NB4 (cell line): ENCODE measurements around the gene DUSP10.

Experiments used
- MYC ChIP-seq: IDR thresholded peaks from 2 replicates; pipeline ENCODE4 v1.6.1; 2011; ENCODE audit warnings: low read depth, low read length
- TF ChIP-seq, protein P1 (sequence below): IDR thresholded peaks from one replicate; pipeline ENCODE4 v1.5.1; 2012; ENCODE audit warnings: low read depth, low read length

DNA sequence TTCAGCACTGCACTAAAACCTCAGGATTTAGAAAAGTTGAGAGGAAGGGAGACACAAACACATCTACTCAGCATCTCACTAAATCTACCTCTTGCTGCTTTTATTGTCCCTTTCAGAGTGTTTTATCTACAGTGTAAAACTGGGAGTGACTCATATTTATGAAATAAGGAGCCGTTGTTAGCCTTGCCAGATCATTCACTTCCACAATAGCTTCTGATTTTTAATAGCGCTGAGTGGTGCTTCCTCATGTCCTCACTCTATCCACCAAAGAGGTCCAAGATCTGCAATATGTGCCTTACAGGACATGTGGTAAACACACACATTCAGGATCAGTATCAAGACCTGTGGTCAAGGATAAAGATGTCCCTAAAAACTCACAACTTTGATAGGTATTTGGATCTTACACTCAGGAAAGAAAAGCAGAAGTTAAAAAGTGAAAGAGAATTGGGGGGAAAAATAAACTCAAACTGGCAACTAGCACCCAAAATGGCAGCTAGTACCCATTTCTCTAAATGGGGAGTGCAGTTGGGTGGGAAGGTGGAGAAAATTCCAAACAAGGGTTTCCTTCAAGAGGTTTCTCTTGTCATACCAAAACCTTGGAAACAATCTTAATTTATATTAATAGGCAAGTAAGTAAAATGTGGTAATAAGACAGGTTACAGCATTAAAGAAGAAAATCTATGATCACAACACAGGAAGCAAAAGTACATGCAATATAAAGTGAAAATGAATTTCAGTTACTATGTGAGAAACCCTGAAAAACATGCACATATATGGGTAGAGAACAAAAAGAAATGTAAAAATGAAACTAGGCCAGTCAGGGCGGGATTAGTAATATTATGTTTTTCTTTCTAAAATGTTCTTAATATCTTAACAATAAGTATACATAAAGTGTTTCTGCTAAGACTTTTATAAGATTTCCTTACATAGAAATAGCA, 15.9 kb downstream of the DUSP10 start:
- no peak for TF ChIP-seq MYC
- TF ChIP-seq, protein P1, sequence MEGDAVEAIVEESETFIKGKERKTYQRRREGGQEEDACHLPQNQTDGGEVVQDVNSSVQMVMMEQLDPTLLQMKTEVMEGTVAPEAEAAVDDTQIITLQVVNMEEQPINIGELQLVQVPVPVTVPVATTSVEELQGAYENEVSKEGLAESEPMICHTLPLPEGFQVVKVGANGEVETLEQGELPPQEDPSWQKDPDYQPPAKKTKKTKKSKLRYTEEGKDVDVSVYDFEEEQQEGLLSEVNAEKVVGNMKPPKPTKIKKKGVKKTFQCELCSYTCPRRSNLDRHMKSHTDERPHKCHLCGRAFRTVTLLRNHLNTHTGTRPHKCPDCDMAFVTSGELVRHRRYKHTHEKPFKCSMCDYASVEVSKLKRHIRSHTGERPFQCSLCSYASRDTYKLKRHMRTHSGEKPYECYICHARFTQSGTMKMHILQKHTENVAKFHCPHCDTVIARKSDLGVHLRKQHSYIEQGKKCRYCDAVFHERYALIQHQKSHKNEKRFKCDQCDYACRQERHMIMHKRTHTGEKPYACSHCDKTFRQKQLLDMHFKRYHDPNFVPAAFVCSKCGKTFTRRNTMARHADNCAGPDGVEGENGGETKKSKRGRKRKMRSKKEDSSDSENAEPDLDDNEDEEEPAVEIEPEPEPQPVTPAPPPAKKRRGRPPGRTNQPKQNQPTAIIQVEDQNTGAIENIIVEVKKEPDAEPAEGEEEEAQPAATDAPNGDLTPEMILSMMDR = no peak
